ENCODE measurements around the gene MTHFR.
A peak's percentile ranks its signal among the peaks of the same experiment; 100 is the strongest.

The MTHFR gene

DNA sequence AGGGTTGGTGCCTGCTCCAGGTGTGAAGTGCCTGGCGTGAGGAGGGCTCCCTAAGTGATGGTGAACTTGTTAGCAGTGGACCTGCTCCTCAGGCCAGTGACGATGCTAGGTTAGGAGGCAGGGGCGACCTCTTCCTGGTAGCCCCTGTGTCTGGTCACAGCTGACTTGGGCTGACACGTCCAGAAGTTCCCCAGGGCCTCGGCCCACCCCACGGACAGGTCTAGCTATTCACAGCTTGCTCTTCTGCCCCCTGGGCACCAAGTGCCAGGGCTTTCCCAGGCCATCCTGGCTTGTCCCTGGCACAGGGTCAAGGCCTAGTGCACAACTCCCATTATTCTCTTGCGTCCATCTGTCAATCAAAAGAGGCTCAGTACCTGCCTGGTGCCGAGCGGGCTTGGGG lies 54.7 kb downstream of the MTHFR start:
- no peak for DNase-seq (ENCODE audit: extremely low read depth, insufficient read length)
- Histone ChIP-seq H3K36me3 (ENCODE audit: control insufficient read depth, insufficient read depth, low read length) (no peaks in the 10 kb centered on the region; the same call in 1 of the 2 replicates), H3K27me3 (replicated peaks; ENCODE audit: control insufficient read depth, insufficient read depth, low read length) (no peaks in the 10 kb centered on the region), H3K4me3 (replicated peaks; ENCODE audit: low read depth, low read length) (no peak overlapping the region)
- TF ChIP-seq, protein P1, sequence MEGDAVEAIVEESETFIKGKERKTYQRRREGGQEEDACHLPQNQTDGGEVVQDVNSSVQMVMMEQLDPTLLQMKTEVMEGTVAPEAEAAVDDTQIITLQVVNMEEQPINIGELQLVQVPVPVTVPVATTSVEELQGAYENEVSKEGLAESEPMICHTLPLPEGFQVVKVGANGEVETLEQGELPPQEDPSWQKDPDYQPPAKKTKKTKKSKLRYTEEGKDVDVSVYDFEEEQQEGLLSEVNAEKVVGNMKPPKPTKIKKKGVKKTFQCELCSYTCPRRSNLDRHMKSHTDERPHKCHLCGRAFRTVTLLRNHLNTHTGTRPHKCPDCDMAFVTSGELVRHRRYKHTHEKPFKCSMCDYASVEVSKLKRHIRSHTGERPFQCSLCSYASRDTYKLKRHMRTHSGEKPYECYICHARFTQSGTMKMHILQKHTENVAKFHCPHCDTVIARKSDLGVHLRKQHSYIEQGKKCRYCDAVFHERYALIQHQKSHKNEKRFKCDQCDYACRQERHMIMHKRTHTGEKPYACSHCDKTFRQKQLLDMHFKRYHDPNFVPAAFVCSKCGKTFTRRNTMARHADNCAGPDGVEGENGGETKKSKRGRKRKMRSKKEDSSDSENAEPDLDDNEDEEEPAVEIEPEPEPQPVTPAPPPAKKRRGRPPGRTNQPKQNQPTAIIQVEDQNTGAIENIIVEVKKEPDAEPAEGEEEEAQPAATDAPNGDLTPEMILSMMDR (IDR thresholded peaks at IDR 0.05; ENCODE audit: insufficient read depth, low read length, poor library complexity, severe bottlenecking): no peak

DNA sequence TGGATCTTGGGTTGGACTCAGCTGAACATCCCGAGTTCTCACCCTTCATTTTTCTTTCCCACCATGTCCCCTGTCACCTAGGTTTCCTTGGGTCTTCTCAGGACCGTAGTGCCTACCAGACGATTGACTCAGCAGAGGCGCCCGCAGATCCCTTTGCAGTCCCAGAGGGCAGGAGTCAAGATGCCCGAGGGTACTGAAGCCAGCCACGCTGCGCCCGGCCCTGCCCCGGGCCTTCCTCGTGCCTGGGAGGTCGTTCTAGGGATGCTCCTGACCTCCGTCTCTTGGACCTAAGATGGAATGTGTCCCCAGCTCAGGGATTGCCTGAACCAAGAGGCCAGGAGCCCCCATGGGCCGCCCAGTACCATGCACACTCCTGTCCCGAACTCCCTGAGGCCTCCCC lies 55.8 kb downstream of the MTHFR start:
- DNase-seq (ENCODE audit: extremely low read depth, insufficient read length): no peak
- TF ChIP-seq, protein P1 (IDR thresholded peaks at IDR 0.05; ENCODE audit: insufficient read depth, low read length, poor library complexity, severe bottlenecking): no peak

DNA sequence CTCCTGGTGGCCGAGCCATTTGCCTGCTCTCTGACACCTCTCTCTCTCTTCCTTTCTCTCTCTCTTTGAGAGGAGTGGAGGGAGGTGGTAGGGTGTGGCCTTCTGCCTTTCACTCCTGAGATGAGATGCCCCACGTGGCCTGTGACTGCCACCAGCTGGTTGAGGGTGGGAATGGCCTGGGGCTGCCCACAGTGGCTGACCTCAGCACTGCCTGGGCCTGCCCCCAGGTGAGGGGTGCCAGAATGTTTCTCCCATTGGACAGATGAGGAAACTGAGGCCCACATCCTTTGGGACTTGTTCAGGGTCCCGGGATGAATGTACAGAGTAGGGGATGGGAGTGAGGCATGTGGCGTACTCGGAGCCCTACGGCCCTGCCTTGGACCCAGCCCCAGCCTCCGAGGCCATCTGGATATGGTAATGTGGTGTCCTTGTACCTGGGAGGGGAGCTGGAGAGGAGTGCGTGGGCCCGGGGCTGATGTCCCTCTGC lies 56.5 kb downstream of the MTHFR start:
- Histone ChIP-seq H3K27me3 (replicated peaks; ENCODE audit: control insufficient read depth, insufficient read depth, low read length) (no peaks in the 10 kb centered on the region), H3K4me3 (replicated peaks; ENCODE audit: low read depth, low read length) (no peak overlapping the region), H3K36me3 (ENCODE audit: control insufficient read depth, insufficient read depth, low read length) (no peaks in the 10 kb centered on the region; the same call in 1 of the 2 replicates)
- TF ChIP-seq, protein P1 (IDR thresholded peaks at IDR 0.05; ENCODE audit: insufficient read depth, low read length, poor library complexity, severe bottlenecking): peak; percentile 87
- DNase-seq (ENCODE audit: extremely low read depth, insufficient read length): peak; percentile 57

More for the DNA sequence above, 55.8 kb downstream of the MTHFR start:
- Histone ChIP-seq H3K27me3 (replicated peaks; ENCODE audit: control insufficient read depth, insufficient read depth, low read length) (no peaks in the 10 kb centered on the region), H3K4me3 (replicated peaks; ENCODE audit: low read depth, low read length) (no peak overlapping the region), H3K36me3 (ENCODE audit: control insufficient read depth, insufficient read depth, low read length) (no peaks in the 10 kb centered on the region; the same call in 1 of the 2 replicates)

DNA sequence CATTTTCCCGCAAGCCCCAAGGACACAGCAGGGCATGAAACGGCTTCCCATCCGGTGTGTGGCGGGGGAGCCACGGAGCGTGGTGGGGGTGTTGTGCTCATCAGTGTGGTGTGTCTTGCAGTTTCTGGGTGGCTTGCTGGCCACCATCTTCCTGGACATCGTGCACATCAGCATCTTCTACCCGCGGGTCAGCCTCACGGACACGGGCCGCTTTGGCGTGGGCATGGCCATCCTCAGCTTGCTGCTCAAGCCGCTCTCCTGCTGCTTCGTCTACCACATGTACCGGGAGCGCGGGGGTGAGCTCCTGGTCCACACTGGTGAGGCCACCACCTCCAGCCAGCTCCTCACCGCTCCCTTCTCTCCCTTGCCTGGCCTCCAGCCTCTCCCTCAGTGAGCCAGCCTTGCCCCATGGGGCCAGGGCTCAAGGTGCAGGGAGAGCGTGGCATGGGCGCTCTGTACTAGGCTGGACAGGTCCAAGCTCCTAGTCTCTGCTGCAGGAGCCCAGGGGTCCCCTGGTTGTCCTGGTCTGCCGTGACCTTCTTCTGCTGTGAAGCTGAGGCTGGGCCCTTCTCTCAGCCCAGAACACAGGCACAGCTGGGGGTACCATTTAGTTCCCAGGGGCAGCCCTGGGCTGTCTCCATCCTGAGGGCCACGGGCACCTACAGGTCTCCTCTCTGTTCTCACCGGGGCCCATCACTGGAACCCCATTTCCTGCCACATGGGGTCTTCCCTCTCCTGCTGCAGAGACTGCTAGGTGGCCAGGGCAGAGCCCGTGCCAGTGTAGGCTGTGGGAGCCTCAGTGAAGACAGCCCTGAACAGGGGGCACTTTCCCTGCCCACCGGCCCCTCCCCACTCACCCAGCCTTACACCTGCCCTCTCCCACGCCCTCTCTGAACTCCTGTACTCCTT lies 57.2 kb downstream of the MTHFR start:
- no peaks in the 10 kb centered on the region; the same call in 1 of the 2 replicates for H3K36me3 ChIP-seq (ENCODE audit: control insufficient read depth, insufficient read depth, low read length)
- H3K27me3 ChIP-seq (replicated peaks; ENCODE audit: control insufficient read depth, insufficient read depth, low read length): no peaks in the 10 kb centered on the region
- no peak for DNase-seq (ENCODE audit: extremely low read depth, insufficient read length)
- TF ChIP-seq, protein P1 (IDR thresholded peaks at IDR 0.05; ENCODE audit: insufficient read depth, low read length, poor library complexity, severe bottlenecking): no peak
- H3K4me3 ChIP-seq (replicated peaks; ENCODE audit: low read depth, low read length): no peak overlapping the region

DNA sequence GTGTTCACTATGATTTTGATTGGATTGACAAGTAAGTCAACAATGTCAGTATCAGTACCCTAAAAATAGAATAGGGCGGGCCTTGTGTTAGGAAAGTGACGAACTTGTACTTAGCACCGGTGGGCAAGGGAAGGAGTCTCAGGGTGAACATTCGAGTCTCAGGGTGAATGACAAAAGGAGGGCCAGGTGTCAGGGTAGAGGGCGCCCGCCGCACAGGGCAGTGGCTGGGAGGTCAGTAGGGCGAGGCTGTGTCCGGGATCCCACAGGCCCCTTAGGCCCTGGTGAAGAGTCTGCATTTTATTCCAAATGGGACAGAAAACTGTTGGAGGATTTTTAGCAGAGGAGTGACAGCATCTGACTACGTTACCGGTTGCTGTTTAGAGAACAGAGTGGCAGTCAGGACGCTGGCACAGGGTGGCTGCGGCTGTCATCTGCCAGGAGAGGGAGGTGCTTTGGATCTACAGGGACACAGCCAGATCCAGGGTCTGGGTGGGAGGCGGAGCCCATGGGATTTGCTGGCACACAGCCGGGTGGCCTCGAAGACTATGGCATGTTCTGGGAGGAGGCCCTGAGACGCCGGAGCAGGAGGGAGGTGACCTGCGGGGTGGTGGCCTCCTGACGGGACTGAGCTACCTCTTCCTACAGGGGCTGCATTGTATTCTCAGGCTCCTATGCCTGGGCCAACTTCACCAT lies 58.8 kb downstream of the MTHFR start:
- H3K36me3 ChIP-seq (ENCODE audit: control insufficient read depth, insufficient read depth, low read length): no peaks in the 10 kb centered on the region; the same call in 1 of the 2 replicates
- DNase-seq (ENCODE audit: extremely low read depth, insufficient read length): no peak
- H3K4me3 ChIP-seq (replicated peaks; ENCODE audit: low read depth, low read length): no peak overlapping the region
- no peaks in the 10 kb centered on the region for H3K27me3 ChIP-seq (replicated peaks; ENCODE audit: control insufficient read depth, insufficient read depth, low read length)
- TF ChIP-seq, protein P1 (IDR thresholded peaks at IDR 0.05; ENCODE audit: insufficient read depth, low read length, poor library complexity, severe bottlenecking): no peak

Data from GM06990 (cell line).